Nephron (organoid): ENCODE results near the gene BABAM1.
A peak's percentile ranks its signal among the peaks of the same experiment; 100 is the strongest.

Experiments used
- H3K27ac Mint-ChIP-seq, 3 experiments: 2 replicates each; pipeline ENCODE4 v1.8.0; 2020; ENCODE audit warnings: mixed read lengths in 3 of 3, mild to moderate bottlenecking in 2 of 3, moderate library complexity in 1 of 3
- H3K27me3 Mint-ChIP-seq: 2 replicates; pipeline ENCODE4 v1.8.0; 2021; ENCODE audit warnings: low read depth, mild to moderate bottlenecking, moderate library complexity, mixed read lengths
- H3K36me3 Mint-ChIP-seq: 2 replicates; pipeline ENCODE4 v1.8.0; 2020; ENCODE audit warnings: low read depth, mixed read lengths
- H3K4me1 Mint-ChIP-seq: 2 replicates; pipeline ENCODE4 v1.8.0; 2020; ENCODE audit warnings: mixed read lengths
- H3K4me3 Mint-ChIP-seq, 3 experiments: 2 replicates each; pipeline ENCODE4 v1.8.0; 2020; ENCODE audit warnings: mild to moderate bottlenecking in 3 of 3, mixed read lengths in 3 of 3, moderate library complexity in 2 of 3
- H3K9me3 Mint-ChIP-seq: 2 replicates; pipeline ENCODE4 v1.8.0; 2020; ENCODE audit warnings: mixed read lengths
- CTCF ChIP-seq, 3 experiments: fragments of 200-600 bp; sonication (generic); IDR thresholded peaks; one replicate each; pipeline ENCODE4 v1.5.0; 2021; ENCODE audit warnings: antibody characterized with exemption in 3 of 3; ENCODE audit not compliant: unreplicated experiment in 3 of 3

Gene BABAM1

GRCh38 chr19:17324357-17325114 is 57.3 kb downstream of the BABAM1 start:
- Mint-ChIP-seq H3K27me3 (peaks cover 13% of the 10 kb centered on the region), H3K27ac (no peak overlapping the region), H3K4me3 (no peak overlapping the region), H3K9me3 (no peaks in the 10 kb centered on the region), H3K36me3 (peaks cover 11% of the 10 kb centered on the region), H3K4me1 (peaks cover 4% of the 10 kb centered on the region)
- TF ChIP-seq CTCF (IDR thresholded peaks at IDR 0.05; ENCODE audit: unreplicated experiment in 3 of 3) = no peak

- Mint-ChIP-seq H3K9me3 (no peaks in the 10 kb centered on the region), H3K36me3 (peaks cover 12% of the 10 kb centered on the region), H3K27me3 (peaks cover 19% of the 10 kb centered on the region), H3K4me3 (no peak overlapping the region), H3K4me1 (peaks cover 4% of the 10 kb centered on the region), H3K27ac (no peak overlapping the region)
- no peak for TF ChIP-seq CTCF (IDR thresholded peaks at IDR 0.05; ENCODE audit: unreplicated experiment in 3 of 3)
Observed at GRCh38 chr19:17325133-17325532, 57.9 kb downstream of the BABAM1 start.

GRCh38 chr19:17325881-17326594 is 58.8 kb downstream of the BABAM1 start:
- H3K9me3 Mint-ChIP-seq = no peaks in the 10 kb centered on the region
- peaks cover 4% of the 10 kb centered on the region for H3K4me1 Mint-ChIP-seq
- H3K27ac Mint-ChIP-seq = no peak overlapping the region
- peaks cover 17% of the 10 kb centered on the region for H3K36me3 Mint-ChIP-seq
- TF ChIP-seq CTCF (IDR thresholded peaks at IDR 0.05; ENCODE audit: unreplicated experiment in 3 of 3) = no peak
- H3K4me3 Mint-ChIP-seq = no peak overlapping the region
- peaks cover 27% of the 10 kb centered on the region for H3K27me3 Mint-ChIP-seq

GRCh38 chr19:17326595-17326966 is 59.3 kb downstream of the BABAM1 start:
- H3K4me3 Mint-ChIP-seq = no peak overlapping the region
- H3K36me3 Mint-ChIP-seq = peaks cover 17% of the 10 kb centered on the region

GRCh38 chr19:17327068-17327653 is 59.9 kb downstream of the BABAM1 start:
- peak overlapping the region in 2 of 3 experiments; percentile 36 to 88 for H3K4me3 Mint-ChIP-seq
- TF ChIP-seq CTCF (IDR thresholded peaks at IDR 0.05; ENCODE audit: unreplicated experiment in 3 of 3) = no peak
- peaks cover 17% of the 10 kb centered on the region for H3K36me3 Mint-ChIP-seq
- H3K9me3 Mint-ChIP-seq = no peaks in the 10 kb centered on the region
- peaks cover 27% of the 10 kb centered on the region for H3K27me3 Mint-ChIP-seq
- H3K4me1 Mint-ChIP-seq = peaks cover 4% of the 10 kb centered on the region
- no peak overlapping the region for H3K27ac Mint-ChIP-seq

More at GRCh38 chr19:17326595-17326966, 59.3 kb downstream of the BABAM1 start:
- Mint-ChIP-seq H3K27me3 (peaks cover 27% of the 10 kb centered on the region), H3K9me3 (no peaks in the 10 kb centered on the region), H3K27ac (no peak overlapping the region), H3K4me1 (peaks cover 4% of the 10 kb centered on the region)
- no peak for TF ChIP-seq CTCF (IDR thresholded peaks at IDR 0.05; ENCODE audit: unreplicated experiment in 3 of 3)
